ENCODE data around the gene ACLY. TPM values are rescaled to one million over a fixed set of nuclear protein-coding genes. Genes with fewer than 3 reads are reported as not detected.

ACLY gene
- total RNA-seq, 1 experiment from 2014 or later, result 279 TPM

- no peaks in the 10 kb centered on the region for H3K9me3 Mint-ChIP-seq
- Histone ChIP-seq H3K4ac (ENCODE audit: low read depth, low read length) (no peak overlapping the region), H3K27ac (ENCODE audit: insufficient read length, low read depth, low read length) (no peak overlapping the region), H2BK120ac (ENCODE audit: low read depth, low read length, poor library complexity, severe bottlenecking) (no peak overlapping the region), H3K56ac (ENCODE audit: insufficient read length, low read depth, low read length) (no peak overlapping the region), H3K79me2 (ENCODE audit: insufficient read depth, low read length) (peaks cover 1% of the 10 kb centered on the region; the same call in 1 of the 2 replicates), H2AK5ac (ENCODE audit: insufficient read length, low read length) (no peak overlapping the region), H2AFZ (ENCODE audit: low read length) (no peak overlapping the region), H3K9ac (ENCODE audit: extremely low read depth, insufficient read length, low read length) (no peak overlapping the region), H4K5ac (ENCODE audit: insufficient read length, low read depth, low read length) (no peak overlapping the region), H3K79me1 (ENCODE audit: insufficient read depth, low read depth, low read length, poor library complexity, severe bottlenecking) (peaks cover 3% of the 10 kb centered on the region), H3K18ac (ENCODE audit: insufficient read length, low read depth, low read length) (no peak overlapping the region), H3K9me3 (ENCODE audit: control insufficient read depth, low read depth, low read length) (no peaks in the 10 kb centered on the region), H2BK15ac (ENCODE audit: low read depth, low read length) (no peak overlapping the region), H4K91ac (ENCODE audit: insufficient read length, low read depth, low read length) (no peak overlapping the region), H4K8ac (replicated peaks; ENCODE audit: insufficient read length, low read depth, low read length) (no peak overlapping the region), H3T11ph (ENCODE audit: low read length) (no peak overlapping the region), H3K4me2 (ENCODE audit: insufficient read depth, insufficient read length, low read length) (no peak overlapping the region), H3K14ac (ENCODE audit: insufficient read depth, low read length) (no peak overlapping the region), H3K27me3 (ENCODE audit: insufficient read depth, low read length) (no peaks in the 10 kb centered on the region), H3K23ac (ENCODE audit: insufficient read length, low read depth, low read length) (no peak overlapping the region), H4K20me1 (ENCODE audit: control insufficient read depth, insufficient read depth, insufficient read length) (peaks cover 3% of the 10 kb centered on the region), H2BK12ac (ENCODE audit: insufficient read length, low read depth, low read length) (no peak overlapping the region), H3K4me1 (ENCODE audit: insufficient read depth, low read length) (no peaks in the 10 kb centered on the region), H2BK5ac (ENCODE audit: insufficient read length, low read length) (no peak overlapping the region), H3K23me2 (ENCODE audit: insufficient read length, low read depth, low read length, poor library complexity, severe bottlenecking) (no peaks in the 10 kb centered on the region), H2BK20ac (ENCODE audit: low read depth, low read length, poor library complexity, severe bottlenecking) (no peak overlapping the region)
- no peak for TF ChIP-seq CTCF (conservative IDR thresholded peaks at IDR 0.05)
- no peak for DNase-seq
- peak overlapping the region in 2 of 3 experiments; percentile 34 to 87; a peak in 4 of 7 replicates for H3K27ac Mint-ChIP-seq
- H3K36me3 Mint-ChIP-seq (ENCODE audit: insufficient read depth in 1 of 3, low read depth in 3 of 3), result peaks cover 69 to 98% (median 93%) of the 10 kb centered on the region in 3 experiments; a peak in 6 of 7 replicates
- H3K4me3 Mint-ChIP-seq, result no peak overlapping the region
- no peaks in the 10 kb centered on the region for H3K27me3 Mint-ChIP-seq (ENCODE audit: low read depth)
- WGBS (ENCODE audit: extremely low coverage, insufficient read length, low lambda C conversion rate), result no CpG with 5 or more reads among the region's 8 CpGs
- H3K4me1 Mint-ChIP-seq, result no peaks in the 10 kb centered on the region
Measured at GRCh38 chr17:41907185-41907556, 11.6 kb downstream of the ACLY start.

Measured in H9 (cell line).